ENCODE results near the gene SELENOF. TPM values are rescaled to one million over a fixed set of nuclear protein-coding genes. Genes with fewer than 3 reads are reported as not detected.

Gene SELENOF
- total and polyA plus RNA-seq, 2 of the 13 experiments (the other 11 are each of a cell fraction or from before 2014, with no cell fraction given), result 133 to 163 TPM

GRCh38 chr1:86915737-86916235 lies 1.9 kb upstream of the SELENOF start:
- Histone ChIP-seq H3K4me3 (replicated peaks in 1 of 3; ENCODE audit: insufficient read depth in 1 of 3, low read depth in 2 of 3, low read length in 3 of 3) (peak overlapping the region; percentile 76 to 96 (median 87)), H3K27ac (ENCODE audit: extremely low read length, insufficient read depth, low read length) (peak overlapping the region; percentile 95), H3K36me3 (replicated peaks in 1 of 2; ENCODE audit: control insufficient read depth in 1 of 2, insufficient read depth in 2 of 2, low read length in 2 of 2) (no peaks in the 10 kb centered on the region; a peak in 3 of 5 replicates), H2AFZ (ENCODE audit: low read length) (peak overlapping the region; percentile 67), H3K9ac (ENCODE audit: insufficient read depth, low read depth, low read length) (peak overlapping the region; percentile 87), H3K79me2 (ENCODE audit: insufficient read depth, low read length) (peaks cover 94% of the 10 kb centered on the region), H3K4me1 (ENCODE audit: insufficient read depth, low read length) (peaks cover 49% of the 10 kb centered on the region), H3K4me2 (ENCODE audit: low read depth, low read length) (peak overlapping the region; percentile 78), H4K20me1 (ENCODE audit: insufficient read depth, low read length) (peaks cover 18% of the 10 kb centered on the region), H3K9me3 (ENCODE audit: low read length) (no peaks in the 10 kb centered on the region), H3K27me3 (ENCODE audit: control insufficient read depth in 1 of 2, insufficient read depth in 2 of 2, low read length in 2 of 2) (peaks cover 0 to 5% of the 10 kb centered on the region in 2 experiments; a peak in 2 of 5 replicates)
- in situ Hi-C loops (cut with HindIII; ENCODE audit: extremely low pct_ligation_motif_present, low pct_unique_long_range_greater_than_20kb) (loop anchor here (10.0 kb wide), 1 partner anchor 141 kb away; no protein-coding TSS in a partner anchor), intact Hi-C loops (cut with micrococcal nuclease; ENCODE audit: unreplicated experiment) (loop anchor here (1.0 to 10.0 kb wide), 5 partner anchors 19 to 211 kb away; partner anchors contain the start of gene SH3GLB1)
- WGBS (ENCODE audit: low lambda C conversion rate), result under 1% methylated on average over 14 of the region's 14 CpGs
- peak; percentile 52 for DNase-seq (ENCODE audit: low spot score)
- ATAC-seq, result no peak
- TSS peak; percentile 44 for BruUV-seq (replicated peaks)
- ChIA-PET POLR2A (interaction anchor here (1.0 to 4.6 kb wide), 7 partner anchors 18 to 142 kb away, joined by 3 to 65 read pairs (median 4); no protein-coding TSS in a partner anchor), CTCF (ENCODE audit: low intra/inter-chr PET ratio, low total read pairs) (no interaction called here)
- FAIRE-seq, result peak; percentile 68
- TF ChIP-seq E2F1 (CRISPR knock-in tag; IDR thresholded peaks at IDR 0.05), result 0 out of 2 replicates have a peak, but pooled peaks have one; percentile 38
- TF ChIP-seq ZC3H4 (CRISPR knock-in tag; IDR thresholded peaks at IDR 0.05; ENCODE audit: borderline replicate concordance), result no peak
- TF ChIP-seq ASH2L (IDR thresholded peaks at IDR 0.05; ENCODE audit: insufficient read length, low read depth, low read length), result peak; percentile 1
- TF ChIP-seq, protein P1, sequence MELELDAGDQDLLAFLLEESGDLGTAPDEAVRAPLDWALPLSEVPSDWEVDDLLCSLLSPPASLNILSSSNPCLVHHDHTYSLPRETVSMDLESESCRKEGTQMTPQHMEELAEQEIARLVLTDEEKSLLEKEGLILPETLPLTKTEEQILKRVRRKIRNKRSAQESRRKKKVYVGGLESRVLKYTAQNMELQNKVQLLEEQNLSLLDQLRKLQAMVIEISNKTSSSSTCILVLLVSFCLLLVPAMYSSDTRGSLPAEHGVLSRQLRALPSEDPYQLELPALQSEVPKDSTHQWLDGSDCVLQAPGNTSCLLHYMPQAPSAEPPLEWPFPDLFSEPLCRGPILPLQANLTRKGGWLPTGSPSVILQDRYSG (CRISPR knock-in tag; IDR thresholded peaks at IDR 0.05), result no peak
- 0 out of 2 replicates have a peak, but pooled peaks have one; percentile 24 for TF ChIP-seq ZFP90 (CRISPR knock-in tag; IDR thresholded peaks at IDR 0.05; ENCODE audit: borderline replicate concordance)
- peak; percentile 51; the same call in 1 of the 2 replicates for TF ChIP-seq HNF4G (IDR thresholded peaks at IDR 0.05; ENCODE audit: borderline replicate concordance, low read depth, low read length)
- no peak for TF ChIP-seq HNF4G (CRISPR knock-in tag; IDR thresholded peaks at IDR 0.05; ENCODE audit: borderline replicate concordance, low read depth)
- TF ChIP-seq KDM5A (IDR thresholded peaks at IDR 0.05; ENCODE audit: borderline replicate concordance, low read length), result 0 out of 2 replicates have a peak, but pooled peaks have one; percentile 7
- TF ChIP-seq, protein P2, sequence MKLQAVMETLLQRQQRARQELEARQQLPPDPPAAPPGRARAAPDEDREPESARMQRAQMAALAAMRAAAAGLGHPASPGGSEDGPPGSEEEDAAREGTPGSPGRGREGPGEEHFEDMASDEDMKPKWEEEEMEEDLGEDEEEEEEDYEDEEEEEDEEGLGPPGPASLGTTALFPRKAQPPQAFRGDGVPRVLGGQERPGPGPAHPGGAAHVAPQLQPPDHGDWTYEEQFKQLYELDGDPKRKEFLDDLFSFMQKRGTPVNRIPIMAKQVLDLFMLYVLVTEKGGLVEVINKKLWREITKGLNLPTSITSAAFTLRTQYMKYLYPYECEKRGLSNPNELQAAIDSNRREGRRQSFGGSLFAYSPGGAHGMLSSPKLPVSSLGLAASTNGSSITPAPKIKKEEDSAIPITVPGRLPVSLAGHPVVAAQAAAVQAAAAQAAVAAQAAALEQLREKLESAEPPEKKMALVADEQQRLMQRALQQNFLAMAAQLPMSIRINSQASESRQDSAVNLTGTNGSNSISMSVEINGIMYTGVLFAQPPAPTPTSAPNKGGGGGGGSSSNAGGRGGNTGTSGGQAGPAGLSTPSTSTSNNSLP (IDR thresholded peaks at IDR 0.05; ENCODE audit: low read depth, low read length), result no peak
- TF ChIP-seq PAXIP1 (CRISPR knock-in tag; conservative IDR thresholded peaks at IDR 0.05), result peak; percentile 24; the same call in 1 of the 2 replicates
- TF ChIP-seq KLF13 (CRISPR knock-in tag; IDR thresholded peaks at IDR 0.05), result no peak
- TF ChIP-seq SOX5 (CRISPR knock-in tag; IDR thresholded peaks at IDR 0.05; ENCODE audit: borderline replicate concordance), result 0 out of 2 replicates have a peak, but pooled peaks have one; percentile 16
- peak; percentile 53 for TF ChIP-seq ZNF18 (CRISPR knock-in tag; IDR thresholded peaks at IDR 0.05; ENCODE audit: insufficient replicate concordance)
